ENCODE data around the gene NEDD4. TPM values are rescaled to one million over a fixed set of nuclear protein-coding genes. Genes with fewer than 3 reads are reported as not detected.
A peak's percentile ranks its signal among the peaks of the same experiment; 100 is the strongest.
"Not testable (repeated sequence)": the region's sequence is repeated elsewhere in the genome, so short reads cannot be mapped to it uniquely, and the experiment has no call there.

NEDD4 gene
- total and polyA plus RNA-seq, 12 donors: 2.5 to 20.5 (median 9.5) TPM

GRCh38 chr15:55873024-55873720, 120.2 kb downstream of the NEDD4 start:
- TF ChIP-seq CTCF (IDR thresholded peaks at IDR 0.05) (no peak), POLR2A (IDR thresholded peaks at IDR 0.05) (no peak)
- WGBS, 4 donors: 26 to 35% (median 30%) methylated on average over 4 of the region's 4 CpGs
- intact Hi-C loops (cut with DNase I): no loop called here
- H3K27ac ChIP-seq: peak overlapping the region in 2 of 5 donors; percentile 8 to 27
- DNase-seq: peak in 2 of 7 donors; percentile 10 to 20
- no peaks in the 10 kb centered on the region for H3K36me3 ChIP-seq (replicated peaks in 1 of 2)
- H3K4me1 ChIP-seq (replicated peaks in 1 of 2): peaks cover 0 to 8% of the 10 kb centered on the region in 2 donors
- H3K9me3 ChIP-seq (replicated peaks in 1 of 3): no peaks in the 10 kb centered on the region
- no peaks in the 10 kb centered on the region for H3K27me3 ChIP-seq
- H3K4me3 ChIP-seq: peak overlapping the region in 1 of 4 donors; percentile 41

GRCh38 chr15:55872471-55872870, 120.9 kb downstream of the NEDD4 start:
- H3K9me3 ChIP-seq (replicated peaks in 1 of 3): no peaks in the 10 kb centered on the region
- no peaks in the 10 kb centered on the region for H3K36me3 ChIP-seq (replicated peaks in 1 of 2)
- intact Hi-C loops (cut with DNase I): no loop called here
- TF ChIP-seq POLR2A (IDR thresholded peaks at IDR 0.05) (no peak), CTCF (IDR thresholded peaks at IDR 0.05) (no peak)
- H3K4me1 ChIP-seq (replicated peaks in 1 of 2): peaks cover 0 to 8% of the 10 kb centered on the region in 2 donors
- 49 to 64% (median 59%) methylated on average over 2 of the region's 2 CpGs for WGBS, 4 donors
- H3K4me3 ChIP-seq: peak overlapping the region in 1 of 4 donors; percentile 41
- H3K27ac ChIP-seq: no peak overlapping the region
- H3K27me3 ChIP-seq: no peaks in the 10 kb centered on the region
- no peak for DNase-seq

- Histone ChIP-seq H3K27ac (no peak overlapping the region), H3K4me1 (replicated peaks in 1 of 2) (peaks cover 0 to 8% of the 10 kb centered on the region in 2 donors), H3K4me3 (no peak overlapping the region), H3K36me3 (replicated peaks in 1 of 2) (no peaks in the 10 kb centered on the region), H3K9me3 (replicated peaks in 1 of 3) (no peaks in the 10 kb centered on the region), H3K27me3 (no peaks in the 10 kb centered on the region)
- 90 to 94% (median 93%) methylated on average over 2 of the region's 2 CpGs for WGBS, 4 donors
- DNase-seq: no peak
- intact Hi-C loops (cut with DNase I): no loop called here
- TF ChIP-seq CTCF (IDR thresholded peaks at IDR 0.05): no peak
- no peak for TF ChIP-seq POLR2A (IDR thresholded peaks at IDR 0.05)
These were observed 123.8 kb downstream of the NEDD4 start for GRCh38 chr15:55869660-55870059.

GRCh38 chr15:55868707-55869106, 124.7 kb downstream of the NEDD4 start:
- intact Hi-C loops (cut with DNase I): no loop called here
- H3K27ac ChIP-seq: no peak overlapping the region
- no peaks in the 10 kb centered on the region for H3K27me3 ChIP-seq
- peaks cover 0 to 8% of the 10 kb centered on the region in 2 donors for H3K4me1 ChIP-seq (replicated peaks in 1 of 2)
- 50 to 59% (median 53%) methylated on average over 3 of the region's 3 CpGs for WGBS, 4 donors
- no peaks in the 10 kb centered on the region for H3K9me3 ChIP-seq (replicated peaks in 1 of 3)
- H3K4me3 ChIP-seq: no peak overlapping the region
- no peaks in the 10 kb centered on the region for H3K36me3 ChIP-seq (replicated peaks in 1 of 2)
- DNase-seq: no peak
- TF ChIP-seq CTCF (IDR thresholded peaks at IDR 0.05): no peak
- TF ChIP-seq POLR2A (IDR thresholded peaks at IDR 0.05): no peak

GRCh38 chr15:55868291-55868690, 125.1 kb downstream of the NEDD4 start:
- H3K27ac ChIP-seq; H3K9me3 ChIP-seq (replicated peaks in 1 of 3); H3K4me3 ChIP-seq; H3K4me1 ChIP-seq (replicated peaks in 1 of 2); H3K27me3 ChIP-seq; H3K36me3 ChIP-seq (replicated peaks in 1 of 2); intact Hi-C loops (cut with DNase I); DNase-seq: not testable (repeated sequence)
- WGBS, 4 donors: 88 to 98% (median 97%) methylated on average over 4 of the region's 4 CpGs
